GM12872 (cell line): ENCODE results near the gene PARD3B.

Experiments used
- CTCF ChIP-seq: IDR thresholded peaks from 3 replicates; pipeline ENCODE4 v1.5.1; 2011; ENCODE audit warnings: low read depth, mild to moderate bottlenecking, low read length, moderate library complexity; ENCODE audit not compliant: insufficient read depth

PARD3B gene

GRCh38 chr2:205568620-205569019 is 1023.3 kb downstream of the PARD3B start:
- no peak for TF ChIP-seq CTCF

GRCh38 chr2:205570648-205571047 is 1025.4 kb downstream of the PARD3B start:
- TF ChIP-seq CTCF: no peak

GRCh38 chr2:205571360-205571959 is 1026.2 kb downstream of the PARD3B start:
- no peak for TF ChIP-seq CTCF

- TF ChIP-seq CTCF: no peak
Measured at GRCh38 chr2:205574001-205574400, 1028.7 kb downstream of the PARD3B start.

- no peak for TF ChIP-seq CTCF
Measured at GRCh38 chr2:205579335-205579734, 1034.1 kb downstream of the PARD3B start.

GRCh38 chr2:205580212-205580987 is 1035.1 kb downstream of the PARD3B start:
- TF ChIP-seq CTCF: no peak

GRCh38 chr2:205582366-205582765 is 1037.1 kb downstream of the PARD3B start:
- TF ChIP-seq CTCF: no peak
